HG02870 (cell line): ENCODE measurements around the gene HDLBP.

ENCODE experiments used
- ATAC-seq: cut with Tn5 transposase; IDR thresholded peaks from one replicate; pipeline ENCODE4 v1.9.1; 2021; ENCODE audit warnings: mild to moderate bottlenecking, moderate library complexity; ENCODE audit not compliant: unreplicated experiment

HDLBP gene

GRCh38 chr2:241179899-241180298 is 135.6 kb downstream of the HDLBP start:
- ATAC-seq, result no peak

- ATAC-seq, result no peak
Observed at GRCh38 chr2:241178961-241179360, 136.5 kb downstream of the HDLBP start.

- ATAC-seq, result no peak
Observed at GRCh38 chr2:241177526-241178334, 137.7 kb downstream of the HDLBP start.
